Measurements from ENCODE around the gene UBTD2.

Gene UBTD2

DNA sequence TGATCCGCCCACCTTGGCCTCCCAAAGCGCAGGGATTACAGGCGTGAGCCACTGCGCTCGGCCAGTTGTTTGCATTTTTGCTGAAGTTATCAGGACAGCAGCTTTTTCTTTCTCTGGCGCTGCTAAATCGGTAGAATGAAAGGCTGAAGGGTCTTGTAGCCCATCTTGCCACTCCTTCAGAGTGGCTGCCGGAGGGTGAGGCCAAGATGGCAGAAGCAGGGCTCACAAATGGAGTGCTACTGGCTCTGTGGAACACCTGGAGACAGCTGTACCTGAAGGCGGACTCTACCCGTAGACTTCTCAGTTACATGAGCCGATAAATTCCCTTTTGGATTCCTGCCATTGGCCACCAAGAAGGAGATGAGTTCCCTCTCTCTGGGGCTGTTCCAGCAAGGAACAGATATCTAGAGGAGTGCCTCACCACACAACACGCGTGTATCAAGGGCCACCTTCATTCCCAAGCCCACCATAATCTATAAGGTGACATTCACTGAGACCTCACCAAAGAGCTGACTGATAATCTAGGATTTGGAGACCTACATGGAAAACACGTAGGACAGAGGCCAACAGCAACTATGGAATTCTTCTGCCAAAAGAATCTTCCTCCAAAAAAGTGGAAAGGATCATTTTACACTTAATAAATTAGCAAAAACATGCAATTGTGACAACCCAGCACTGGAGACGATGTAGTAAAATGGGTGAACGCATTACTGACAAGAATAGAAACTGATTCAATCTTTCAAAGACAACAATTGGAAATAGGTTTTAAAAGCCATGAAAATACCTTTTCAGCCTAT lies 117.3 kb downstream of the UBTD2 start:
- no peak for DNase-seq

DNA sequence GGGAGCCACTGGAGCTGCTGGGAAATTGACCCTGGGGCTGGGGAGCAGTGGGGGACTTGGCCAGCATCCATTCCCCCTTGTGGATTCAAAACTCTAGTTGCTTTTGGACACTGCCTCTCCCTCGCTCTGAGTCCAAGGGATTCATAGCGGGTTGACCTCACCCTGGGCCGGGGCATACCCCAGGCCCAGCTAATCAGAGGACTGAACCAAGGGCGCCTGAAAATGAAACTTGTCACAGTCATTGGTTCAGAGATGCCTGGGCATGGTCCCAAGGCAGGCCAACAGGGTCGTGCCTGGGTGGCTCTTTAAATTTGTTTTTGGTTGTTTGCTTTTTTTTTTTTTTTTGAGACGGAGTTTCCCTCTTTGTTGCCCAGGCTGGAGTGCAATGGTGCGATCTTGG lies 118.1 kb downstream of the UBTD2 start:
- DNase-seq: no peak

DNA sequence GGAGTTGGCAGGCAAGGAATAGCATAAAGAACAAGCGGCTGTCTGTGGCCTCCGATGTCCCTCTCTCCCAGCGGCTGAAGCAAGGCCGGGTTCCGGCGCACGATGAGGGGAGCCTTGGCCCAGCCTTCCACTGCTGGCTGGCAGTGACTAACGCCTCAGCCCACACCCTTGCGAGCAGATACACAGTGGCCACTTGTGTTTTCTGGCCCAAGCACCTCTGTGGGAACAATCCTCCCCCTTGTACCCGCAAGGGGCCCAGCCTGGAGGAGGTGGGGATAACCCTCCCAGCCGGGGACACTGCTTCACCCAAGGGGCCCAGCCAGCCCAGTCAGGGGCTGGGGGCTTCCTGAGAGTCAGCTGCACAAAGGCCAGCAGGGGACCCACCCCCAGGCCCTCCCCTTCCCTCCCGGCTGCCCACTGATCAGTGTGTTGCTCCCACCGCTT lies 118.8 kb downstream of the UBTD2 start:
- DNase-seq: no peak

DNA sequence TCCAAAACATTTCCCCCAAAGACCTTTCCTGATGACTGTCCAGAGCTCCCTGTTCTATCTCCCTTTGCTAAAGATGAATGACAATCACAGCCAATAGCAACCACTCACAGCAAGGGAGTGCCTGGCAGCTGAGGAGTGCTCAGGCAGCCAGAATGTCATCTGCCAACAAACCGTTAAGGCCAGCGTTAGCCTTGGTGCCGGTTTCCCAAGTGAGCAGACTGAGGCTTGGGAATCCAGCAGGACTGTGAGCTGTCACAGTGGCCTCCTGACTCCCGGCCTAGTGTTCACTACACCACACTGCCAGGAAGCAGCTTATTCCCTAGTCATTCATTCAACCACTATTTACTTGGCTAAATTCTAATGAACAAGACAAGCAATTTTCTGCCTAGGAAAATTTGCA lies 120.2 kb downstream of the UBTD2 start:
- no peak for DNase-seq

DNA sequence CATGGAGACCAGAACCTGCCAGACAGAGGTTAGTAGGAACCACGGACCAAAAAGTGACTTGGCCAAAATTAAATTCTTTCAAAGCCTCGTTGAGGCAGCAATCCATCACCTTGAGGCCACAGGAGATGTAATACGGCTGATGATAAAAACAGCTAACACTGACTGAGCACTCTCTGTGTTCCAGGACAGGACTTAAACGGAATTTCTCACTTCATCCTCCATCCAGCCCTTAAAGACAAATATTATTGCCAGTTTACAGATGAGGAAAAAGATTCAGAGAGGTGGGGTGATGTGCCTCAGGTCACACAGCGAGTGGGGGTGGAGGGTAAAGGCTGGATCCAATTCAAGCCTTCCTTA lies 120.6 kb downstream of the UBTD2 start:
- DNase-seq: no peak

GRCh38 chr5:172162323-172162986 lies 121.1 kb downstream of the UBTD2 start:
- no peak for DNase-seq

DNA sequence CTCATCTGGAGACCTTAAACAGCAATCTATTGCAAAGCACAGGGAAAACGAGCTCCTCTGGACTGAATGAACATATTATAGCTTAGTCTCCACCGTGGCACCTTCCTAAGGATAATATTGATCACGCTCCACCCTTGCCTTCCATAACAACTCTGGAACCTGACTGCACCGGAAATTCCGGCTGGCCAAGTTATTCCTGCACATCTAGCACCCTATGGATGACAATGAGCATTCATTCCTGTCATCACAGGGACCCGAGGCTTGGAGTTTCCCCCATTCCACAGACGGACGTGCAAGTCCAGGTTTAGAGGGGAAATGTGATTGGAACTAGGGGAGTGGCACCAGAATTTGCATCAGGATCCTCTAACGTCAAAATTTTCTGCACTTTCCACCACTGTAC lies 123.1 kb downstream of the UBTD2 start:
- DNase-seq: no peak
